CD4-positive, alpha-beta T cell (primary cell): ENCODE results near the gene HDAC9. TPM values are rescaled to one million over a fixed set of nuclear protein-coding genes. Genes with fewer than 3 reads are reported as not detected.

Experiments
- ATAC-seq: fragments of 200-7000 bp; cut with Tn5 transposase; one replicate; pipeline ENCODE4 v1.10.0; 2022; ENCODE audit warnings: mild to moderate bottlenecking; ENCODE audit not compliant: poor library complexity
- CTCF ChIA-PET: fragments of 350-600 bp; sonication (Branson Sonifier 250); formaldehyde crosslinking; loops from one replicate; lab custom pipeline; 2021; ENCODE audit warnings: antibody characterized with exemption, inconsistent platforms; lab: Charles Lee
- POLR2A ChIA-PET: fragments of 350-600 bp; sonication (Branson Sonifier 250); formaldehyde crosslinking; loops from one replicate; lab custom pipeline; 2021; ENCODE audit warnings: antibody characterized with exemption, inconsistent platforms; lab: Charles Lee
- DNase-seq, 14 experiments: peaks; one replicate each; pipeline ENCODE4 v3.0.0-alpha.2; 2013 to 2020; ENCODE audit warnings: mixed read lengths in 2 of 14
- H3K27ac ChIP-seq, 2 donors: one replicate each; pipeline versions ENCODE4 v1.5.1 to v1.7.0; 2013; ENCODE audit warnings: low read length in 2 of 2, low read depth in 1 of 2, mild to moderate bottlenecking in 1 of 2
- H3K27me3 ChIP-seq, 2 experiments: 1 replicate in 1 of 2; 2 replicates in 1 of 2; pipeline versions ENCODE4 v1.6.1 to v1.7.0; 2013; ENCODE audit warnings: low read length in 2 of 2, control low read depth in 1 of 2, mild to moderate bottlenecking in 1 of 2, moderate library complexity in 1 of 2; ENCODE audit not compliant: insufficient read depth in 2 of 2, control insufficient read depth in 1 of 2
- H3K36me3 ChIP-seq: one replicate; pipeline ENCODE4 v1.6.1; 2013; ENCODE audit warnings: low read length, control low read depth; ENCODE audit not compliant: insufficient read depth
- H3K4me1 ChIP-seq: one replicate; pipeline ENCODE4 v1.6.1; 2013; ENCODE audit warnings: low read length, control low read depth; ENCODE audit not compliant: insufficient read depth
- H3K4me3 ChIP-seq: one replicate; pipeline ENCODE4 v1.5.1; 2013; ENCODE audit warnings: mild to moderate bottlenecking, low read length, moderate library complexity
- H3K9me3 ChIP-seq, 2 experiments: 1 replicate in 1 of 2; 2 replicates in 1 of 2; pipeline versions ENCODE4 v1.6.1 to v1.7.0; 2013; ENCODE audit warnings: low read length in 2 of 2, mild to moderate bottlenecking in 2 of 2, control low read depth in 1 of 2, moderate library complexity in 1 of 2; ENCODE audit not compliant: control insufficient read depth in 1 of 2, insufficient read depth in 1 of 2
- H3K27ac Mint-ChIP-seq: one replicate; pipeline ENCODE4 v1.8.0; 2020; ENCODE audit warnings: mixed read lengths
- H3K27me3 Mint-ChIP-seq: one replicate; pipeline ENCODE4 v1.8.0; 2021; ENCODE audit warnings: mixed read lengths
- H3K36me3 Mint-ChIP-seq: one replicate; pipeline ENCODE4 v1.8.0; 2021; ENCODE audit warnings: low read depth, mixed read lengths
- H3K4me1 Mint-ChIP-seq: one replicate; pipeline ENCODE4 v1.8.0; 2021; ENCODE audit warnings: low read depth, mixed read lengths
- H3K4me3 Mint-ChIP-seq: one replicate; pipeline ENCODE4 v1.8.0; 2020; ENCODE audit warnings: mild to moderate bottlenecking, mixed read lengths
- H3K9me3 Mint-ChIP-seq: one replicate; pipeline ENCODE4 v1.8.0; 2020; ENCODE audit warnings: mixed read lengths
- intact Hi-C, 2 experiments: fragments of 100-400 bp; cut with DNase I in 1 of 2; cut with micrococcal nuclease in 1 of 2; formaldehyde crosslinking; loops; one replicate each; pipeline versions ENCODE4 v1.15.1 to v1.9.0; 2023 to 2025; cut with DNase I, micrococcal nuclease
- total RNA-seq, 174 experiments: library from RNA in 2 of 174; stranded (reverse) in 2 of 174; gene quantifications; one replicate each; pipeline ENCODE4 v1.2.3 and lab custom pipeline; 2021 to 2026
- TF ChIP-seq, protein P1 (sequence below): fragments of 200-600 bp; IDR thresholded peaks from one replicate; pipeline ENCODE4 v1.8.0; 2022; ENCODE audit warnings: antibody characterized with exemption, mild to moderate bottlenecking

HDAC9 gene
- total RNA-seq, 2 experiments from 2014 or later, result 0.73 to 1.2 TPM

DNA sequence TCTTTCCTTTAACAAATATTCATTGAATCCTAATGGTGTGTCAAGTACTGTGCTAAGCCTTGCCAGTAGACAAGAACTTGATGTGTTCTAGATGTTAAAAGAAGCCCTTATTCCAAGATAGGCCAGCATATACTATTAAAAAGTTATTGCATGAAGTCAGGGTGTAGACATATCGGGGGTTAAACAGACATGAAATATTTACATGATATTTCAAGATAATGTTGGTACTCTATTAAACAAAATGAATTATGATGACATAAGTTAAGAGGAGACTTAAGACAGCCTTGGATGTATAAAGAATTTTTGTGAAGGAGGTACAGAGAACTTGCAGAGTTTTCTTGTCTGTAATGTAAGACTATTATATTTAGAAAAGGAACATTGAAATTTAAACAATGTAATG lies 44.8 kb downstream of the HDAC9 start:
- no peak overlapping the region for H3K4me3 Mint-ChIP-seq
- no peaks in the 10 kb centered on the region for H3K36me3 Mint-ChIP-seq
- Histone ChIP-seq H3K4me1 (no peaks in the 10 kb centered on the region), H3K36me3 (no peaks in the 10 kb centered on the region), H3K4me3 (no peak overlapping the region), H3K27ac (no peak overlapping the region), H3K9me3 (no peaks in the 10 kb centered on the region), H3K27me3 (no peaks in the 10 kb centered on the region)
- H3K4me1 Mint-ChIP-seq, result no peaks in the 10 kb centered on the region
- intact Hi-C loops, result no loop called here
- H3K27ac Mint-ChIP-seq, result no peak overlapping the region
- DNase-seq, result no peak
- ChIA-PET CTCF (no interaction called here), POLR2A (no interaction called here)
- TF ChIP-seq, protein P1, sequence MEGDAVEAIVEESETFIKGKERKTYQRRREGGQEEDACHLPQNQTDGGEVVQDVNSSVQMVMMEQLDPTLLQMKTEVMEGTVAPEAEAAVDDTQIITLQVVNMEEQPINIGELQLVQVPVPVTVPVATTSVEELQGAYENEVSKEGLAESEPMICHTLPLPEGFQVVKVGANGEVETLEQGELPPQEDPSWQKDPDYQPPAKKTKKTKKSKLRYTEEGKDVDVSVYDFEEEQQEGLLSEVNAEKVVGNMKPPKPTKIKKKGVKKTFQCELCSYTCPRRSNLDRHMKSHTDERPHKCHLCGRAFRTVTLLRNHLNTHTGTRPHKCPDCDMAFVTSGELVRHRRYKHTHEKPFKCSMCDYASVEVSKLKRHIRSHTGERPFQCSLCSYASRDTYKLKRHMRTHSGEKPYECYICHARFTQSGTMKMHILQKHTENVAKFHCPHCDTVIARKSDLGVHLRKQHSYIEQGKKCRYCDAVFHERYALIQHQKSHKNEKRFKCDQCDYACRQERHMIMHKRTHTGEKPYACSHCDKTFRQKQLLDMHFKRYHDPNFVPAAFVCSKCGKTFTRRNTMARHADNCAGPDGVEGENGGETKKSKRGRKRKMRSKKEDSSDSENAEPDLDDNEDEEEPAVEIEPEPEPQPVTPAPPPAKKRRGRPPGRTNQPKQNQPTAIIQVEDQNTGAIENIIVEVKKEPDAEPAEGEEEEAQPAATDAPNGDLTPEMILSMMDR, result no peak
- no peaks in the 10 kb centered on the region for H3K27me3 Mint-ChIP-seq
- H3K9me3 Mint-ChIP-seq, result no peaks in the 10 kb centered on the region
- no peak for ATAC-seq

DNA sequence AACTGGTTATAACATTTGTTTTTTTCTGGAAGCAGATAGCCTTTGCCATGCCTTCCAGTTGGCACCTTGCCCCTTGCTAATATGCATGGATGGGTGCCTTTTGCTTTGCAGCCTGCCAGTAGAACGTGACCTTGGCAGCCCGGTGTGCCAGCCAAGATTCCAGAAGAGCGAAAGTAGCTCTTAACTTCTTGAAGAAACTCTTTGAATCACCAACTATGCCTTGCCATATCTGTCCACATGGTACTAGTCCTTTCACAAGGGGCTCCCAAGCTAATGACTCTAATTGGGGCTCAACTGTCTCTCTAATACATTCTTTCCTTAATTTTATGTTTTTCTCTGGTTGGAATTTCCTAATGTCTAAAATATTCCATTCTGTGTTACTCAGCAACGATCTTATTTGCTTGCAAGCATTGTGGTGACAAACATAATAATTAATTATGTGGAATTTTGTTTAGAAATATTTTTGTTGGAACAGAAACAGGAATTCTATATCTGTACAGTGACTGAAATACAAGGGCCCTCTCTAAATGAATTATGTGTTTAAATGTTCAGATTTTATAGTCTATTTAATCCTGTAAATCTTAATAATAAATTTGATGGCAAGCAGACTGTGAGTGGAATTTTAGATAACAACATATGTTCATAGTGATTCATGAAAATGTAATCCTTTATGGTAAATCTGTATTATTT lies 45.8 kb downstream of the HDAC9 start:
- no peaks in the 10 kb centered on the region for H3K4me1 ChIP-seq
- no peak for DNase-seq
- CTCF ChIA-PET, result no interaction called here
- no peaks in the 10 kb centered on the region for H3K27me3 ChIP-seq
- no peak overlapping the region for H3K27ac ChIP-seq
- POLR2A ChIA-PET, result no interaction called here
- ATAC-seq, result no peak
- no peaks in the 10 kb centered on the region for H3K9me3 ChIP-seq
- intact Hi-C loops, result no loop called here
- Mint-ChIP-seq H3K27me3 (no peaks in the 10 kb centered on the region), H3K4me1 (no peaks in the 10 kb centered on the region), H3K9me3 (no peaks in the 10 kb centered on the region), H3K27ac (no peak overlapping the region), H3K4me3 (no peak overlapping the region), H3K36me3 (no peaks in the 10 kb centered on the region)
- TF ChIP-seq, protein P1, result no peak
- no peak overlapping the region for H3K4me3 ChIP-seq
- no peaks in the 10 kb centered on the region for H3K36me3 ChIP-seq

DNA sequence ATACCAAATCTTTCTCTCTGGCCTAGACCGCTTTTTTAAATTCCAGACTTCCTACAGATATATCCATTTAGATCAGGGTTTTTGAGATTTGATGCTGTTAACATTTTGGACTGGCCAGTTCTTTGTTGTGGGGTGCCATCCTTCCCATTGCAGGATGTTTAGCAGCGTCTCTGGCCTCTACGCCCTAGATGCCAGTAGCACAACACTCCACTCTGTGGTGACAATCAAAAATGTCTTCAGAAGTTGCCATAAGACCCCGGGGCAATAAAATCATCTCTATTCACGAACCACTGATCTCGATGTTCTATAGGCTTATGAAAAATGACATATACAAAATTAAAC lies 46.3 kb downstream of the HDAC9 start:
- Histone ChIP-seq H3K27ac (no peak overlapping the region), H3K36me3 (no peaks in the 10 kb centered on the region), H3K4me1 (no peaks in the 10 kb centered on the region), H3K27me3 (no peaks in the 10 kb centered on the region), H3K4me3 (no peak overlapping the region), H3K9me3 (no peaks in the 10 kb centered on the region)
- DNase-seq, result no peak
- Mint-ChIP-seq H3K9me3 (no peaks in the 10 kb centered on the region), H3K27me3 (no peaks in the 10 kb centered on the region), H3K27ac (no peak overlapping the region), H3K4me3 (no peak overlapping the region), H3K4me1 (no peaks in the 10 kb centered on the region), H3K36me3 (no peaks in the 10 kb centered on the region)
- ChIA-PET POLR2A (no interaction called here), CTCF (no interaction called here)
- intact Hi-C loops, result no loop called here
- no peak for ATAC-seq
- TF ChIP-seq, protein P1, result no peak
